HEK293 (cell line): ENCODE results near the gene ITSN2.

Experiments
- CTCF ChIA-PET: fragments of 350-600 bp; formaldehyde crosslinking; extraction: SDS; loops from one replicate; lab custom pipeline; 2021; ENCODE audit warnings: antibody characterized with exemption; lab: Yijun Ruan, JAX
- POLR2A ChIA-PET: fragments of 300-600 bp; formaldehyde crosslinking; extraction: SDS; loops from one replicate; lab custom pipeline; 2020; ENCODE audit warnings: antibody characterized with exemption, inconsistent platforms; lab: Yijun Ruan, JAX
- H3K27ac ChIP-seq: fragments of 200-500 bp; sonication (Bioruptor generic); 2 replicates; pipeline ENCODE4 v1.5.1; 2014; ENCODE audit warnings: low read depth, low read length, control low read depth, inconsistent platforms; ENCODE audit errors: extremely low read depth
- H3K36me3 ChIP-seq, 2 experiments: fragments of 200-500 bp in 1 of 2; sonication (Bioruptor generic) in 1 of 2; 1 replicate in 1 of 2; 2 replicates in 1 of 2; pipeline ENCODE4 v1.5.1; 2014 to 2017; ENCODE audit warnings: inconsistent platforms in 2 of 2, low read length in 2 of 2; ENCODE audit not compliant: control insufficient read depth in 2 of 2, insufficient read depth in 1 of 2
- H3K4me1 ChIP-seq: fragments of 200-500 bp; sonication (Bioruptor generic); 2 replicates; pipeline ENCODE4 v1.5.1; 2014; ENCODE audit warnings: mild to moderate bottlenecking, low read length, inconsistent platforms; ENCODE audit not compliant: control insufficient read depth, insufficient read depth
- H3K4me3 ChIP-seq: 2 replicates; pipeline ENCODE4 v1.5.1; 2011; ENCODE audit warnings: low read depth, mild to moderate bottlenecking, control low read depth, low read length, moderate library complexity
- H3K9me3 ChIP-seq: fragments of 200-500 bp; sonication (Bioruptor generic); 2 replicates; pipeline ENCODE4 v1.5.1; 2014; ENCODE audit warnings: low read depth, low read length, inconsistent platforms; ENCODE audit not compliant: control insufficient read depth, insufficient read depth
- ZFHX2 ChIP-seq: fragments of 450-650 bp; formaldehyde crosslinking; conservative IDR thresholded peaks from 2 replicates; pipeline ENCODE4 v1.5.1; 2016; ENCODE audit warnings: missing biosample characterization, missing genetic modification characterization
- ZFP3 ChIP-seq: fragments of 450-650 bp; formaldehyde crosslinking; IDR thresholded peaks from 2 replicates; pipeline ENCODE4 v1.5.1; 2016; ENCODE audit warnings: low read depth, missing biosample characterization, missing genetic modification characterization
- ZNF133 ChIP-seq: fragments of 450-650 bp; formaldehyde crosslinking; IDR thresholded peaks from 2 replicates; pipeline ENCODE4 v1.5.1; 2016; ENCODE audit warnings: missing biosample characterization, missing genetic modification characterization
- ZNF16 ChIP-seq: fragments of 450-650 bp; formaldehyde crosslinking; IDR thresholded peaks from 2 replicates; pipeline ENCODE4 v1.5.1; 2016; ENCODE audit warnings: low read depth, missing biosample characterization, missing genetic modification characterization
- ZNF239 ChIP-seq: fragments of 450-650 bp; formaldehyde crosslinking; IDR thresholded peaks from 2 replicates; pipeline ENCODE4 v1.5.1; 2016; ENCODE audit warnings: missing biosample characterization, missing genetic modification characterization
- ZNF292 ChIP-seq: fragments of 450-650 bp; formaldehyde crosslinking; IDR thresholded peaks from 2 replicates; pipeline ENCODE4 v1.5.1; 2016; ENCODE audit warnings: low read depth, missing biosample characterization, missing genetic modification characterization, borderline replicate concordance
- ZNF391 ChIP-seq: fragments of 450-650 bp; formaldehyde crosslinking; IDR thresholded peaks from 2 replicates; pipeline ENCODE4 v1.5.1; 2016; ENCODE audit warnings: low read depth, missing biosample characterization, missing genetic modification characterization, borderline replicate concordance
- ZNF423 ChIP-seq: fragments of 450-650 bp; formaldehyde crosslinking; IDR thresholded peaks from 2 replicates; pipeline ENCODE4 v1.5.1; 2016; ENCODE audit warnings: missing biosample characterization, missing genetic modification characterization
- ZNF521 ChIP-seq: fragments of 450-650 bp; formaldehyde crosslinking; IDR thresholded peaks from 2 replicates; pipeline ENCODE4 v1.5.1; 2017; ENCODE audit warnings: missing biosample characterization, mild to moderate bottlenecking, missing genetic modification characterization
- ZNF530 ChIP-seq: fragments of 450-650 bp; formaldehyde crosslinking; IDR thresholded peaks from 2 replicates; pipeline ENCODE4 v1.5.1; 2016; ENCODE audit warnings: low read depth, missing biosample characterization, missing genetic modification characterization
- ZNF544 ChIP-seq: fragments of 450-650 bp; formaldehyde crosslinking; IDR thresholded peaks from 2 replicates; pipeline ENCODE4 v1.5.0; 2017; ENCODE audit warnings: missing biosample characterization, missing genetic modification characterization
- ZNF654 ChIP-seq: fragments of 450-650 bp; formaldehyde crosslinking; IDR thresholded peaks from 2 replicates; pipeline ENCODE4 v1.5.1; 2016; ENCODE audit warnings: low read depth, missing biosample characterization, missing genetic modification characterization
- ZSCAN30 ChIP-seq: fragments of 450-650 bp; IDR thresholded peaks from 2 replicates; pipeline ENCODE4 v1.5.1; 2018; ENCODE audit warnings: missing biosample characterization, mild to moderate bottlenecking, missing genetic modification characterization, moderate library complexity
- TF ChIP-seq, protein P1 (sequence below): fragments of 450-650 bp; formaldehyde crosslinking; IDR thresholded peaks from 2 replicates; pipeline ENCODE4 v1.5.1; 2016; ENCODE audit warnings: missing biosample characterization, missing genetic modification characterization
- TF ChIP-seq, protein P2 (sequence below): fragments of 450-650 bp; formaldehyde crosslinking; conservative IDR thresholded peaks from 2 replicates; pipeline ENCODE4 v1.5.1; 2016; ENCODE audit warnings: low read depth, missing biosample characterization, missing genetic modification characterization
- TF ChIP-seq, protein P3 (sequence below): fragments of 450-650 bp; formaldehyde crosslinking; IDR thresholded peaks from 2 replicates; pipeline ENCODE4 v1.5.1; 2016; ENCODE audit warnings: missing biosample characterization, missing genetic modification characterization, low read depth

ITSN2 gene

GRCh38 chr2:24380820-24381219 is 20.5 kb upstream of the ITSN2 start:
- POLR2A ChIA-PET: no interaction called here
- H3K9me3 ChIP-seq: no peaks in the 10 kb centered on the region
- no peaks in the 10 kb centered on the region for H3K36me3 ChIP-seq
- TF ChIP-seq, protein P1, sequence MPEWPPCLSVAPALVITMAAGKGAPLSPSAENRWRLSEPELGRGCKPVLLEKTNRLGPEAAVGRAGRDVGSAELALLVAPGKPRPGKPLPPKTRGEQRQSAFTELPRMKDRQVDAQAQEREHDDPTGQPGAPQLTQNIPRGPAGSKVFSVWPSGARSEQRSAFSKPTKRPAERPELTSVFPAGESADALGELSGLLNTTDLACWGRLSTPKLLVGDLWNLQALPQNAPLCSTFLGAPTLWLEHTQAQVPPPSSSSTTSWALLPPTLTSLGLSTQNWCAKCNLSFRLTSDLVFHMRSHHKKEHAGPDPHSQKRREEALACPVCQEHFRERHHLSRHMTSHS (tag by site-specific recombination): no peak
- TF ChIP-seq ZNF133 (tag by site-specific recombination): no peak
- TF ChIP-seq ZNF654 (tag by site-specific recombination): no peak
- no peak for TF ChIP-seq ZNF239 (tag by site-specific recombination)
- no peak for TF ChIP-seq ZFHX2
- TF ChIP-seq ZNF292 (tag by site-specific recombination): no peak
- TF ChIP-seq ZSCAN30: no peak
- no peak for TF ChIP-seq ZNF423 (tag by site-specific recombination)
- TF ChIP-seq ZNF391 (tag by site-specific recombination): no peak
- no peak overlapping the region for H3K4me3 ChIP-seq
- CTCF ChIA-PET: interaction anchor here (0.6 to 1.9 kb wide), 3 partner anchors 20 to 302 kb away, joined by 3 to 6 read pairs (median 5); no protein-coding TSS in a partner anchor
- no peaks in the 10 kb centered on the region for H3K4me1 ChIP-seq
- no peak overlapping the region for H3K27ac ChIP-seq

DNA sequence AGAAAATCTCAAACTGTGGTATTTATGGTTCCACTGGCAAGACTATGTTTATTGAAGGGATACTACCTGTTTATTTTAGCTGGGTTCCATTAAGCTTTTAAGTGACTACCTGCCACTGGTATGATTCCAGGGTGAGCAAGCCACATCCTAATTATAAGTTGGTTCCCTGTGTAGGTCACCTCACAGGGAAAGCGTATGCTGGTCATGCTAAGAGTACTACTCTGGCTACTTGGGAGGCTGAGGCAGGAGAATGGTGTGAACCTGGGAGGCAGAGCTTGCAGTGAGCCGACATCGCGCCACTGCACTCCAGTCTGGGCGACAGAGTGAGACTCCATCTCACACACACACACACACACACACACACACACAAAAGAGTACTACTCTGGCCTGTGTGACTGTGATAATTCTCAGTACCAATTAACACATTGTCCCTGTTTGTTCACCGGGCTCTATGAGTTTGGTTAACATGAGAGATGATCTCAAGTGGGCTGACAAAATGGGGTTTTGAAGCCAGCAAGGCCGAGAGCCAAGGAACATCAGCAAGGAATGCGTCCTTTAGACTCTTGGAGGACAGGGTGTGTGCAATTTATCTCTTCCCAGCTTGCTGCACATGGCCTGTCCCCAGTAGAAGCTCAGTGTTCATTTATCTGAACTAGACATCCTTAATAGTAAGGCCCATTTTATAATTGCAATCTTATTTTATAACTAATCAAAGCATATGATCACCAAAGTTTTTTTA is 15.2 kb upstream of the ITSN2 start:
- TF ChIP-seq ZNF521 (tag by site-specific recombination) (no peak), ZNF544 (tag by site-specific recombination) (no peak), ZNF530 (tag by site-specific recombination) (no peak), ZFP3 (tag by site-specific recombination) (no peak), ZNF16 (tag by site-specific recombination) (no peak)
- TF ChIP-seq, protein P2, sequence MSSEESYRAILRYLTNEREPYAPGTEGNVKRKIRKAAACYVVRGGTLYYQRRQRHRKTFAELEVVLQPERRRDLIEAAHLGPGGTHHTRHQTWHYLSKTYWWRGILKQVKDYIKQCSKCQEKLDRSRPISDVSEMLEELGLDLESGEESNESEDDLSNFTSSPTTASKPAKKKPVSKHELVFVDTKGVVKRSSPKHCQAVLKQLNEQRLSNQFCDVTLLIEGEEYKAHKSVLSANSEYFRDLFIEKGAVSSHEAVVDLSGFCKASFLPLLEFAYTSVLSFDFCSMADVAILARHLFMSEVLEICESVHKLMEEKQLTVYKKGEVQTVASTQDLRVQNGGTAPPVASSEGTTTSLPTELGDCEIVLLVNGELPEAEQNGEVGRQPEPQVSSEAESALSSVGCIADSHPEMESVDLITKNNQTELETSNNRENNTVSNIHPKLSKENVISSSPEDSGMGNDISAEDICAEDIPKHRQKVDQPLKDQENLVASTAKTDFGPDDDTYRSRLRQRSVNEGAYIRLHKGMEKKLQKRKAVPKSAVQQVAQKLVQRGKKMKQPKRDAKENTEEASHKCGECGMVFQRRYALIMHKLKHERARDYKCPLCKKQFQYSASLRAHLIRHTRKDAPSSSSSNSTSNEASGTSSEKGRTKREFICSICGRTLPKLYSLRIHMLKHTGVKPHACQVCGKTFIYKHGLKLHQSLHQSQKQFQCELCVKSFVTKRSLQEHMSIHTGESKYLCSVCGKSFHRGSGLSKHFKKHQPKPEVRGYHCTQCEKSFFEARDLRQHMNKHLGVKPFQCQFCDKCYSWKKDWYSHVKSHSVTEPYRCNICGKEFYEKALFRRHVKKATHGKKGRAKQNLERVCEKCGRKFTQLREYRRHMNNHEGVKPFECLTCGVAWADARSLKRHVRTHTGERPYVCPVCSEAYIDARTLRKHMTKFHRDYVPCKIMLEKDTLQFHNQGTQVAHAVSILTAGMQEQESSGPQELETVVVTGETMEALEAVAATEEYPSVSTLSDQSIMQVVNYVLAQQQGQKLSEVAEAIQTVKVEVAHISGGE (tag by site-specific recombination): no peak
- TF ChIP-seq, protein P3, sequence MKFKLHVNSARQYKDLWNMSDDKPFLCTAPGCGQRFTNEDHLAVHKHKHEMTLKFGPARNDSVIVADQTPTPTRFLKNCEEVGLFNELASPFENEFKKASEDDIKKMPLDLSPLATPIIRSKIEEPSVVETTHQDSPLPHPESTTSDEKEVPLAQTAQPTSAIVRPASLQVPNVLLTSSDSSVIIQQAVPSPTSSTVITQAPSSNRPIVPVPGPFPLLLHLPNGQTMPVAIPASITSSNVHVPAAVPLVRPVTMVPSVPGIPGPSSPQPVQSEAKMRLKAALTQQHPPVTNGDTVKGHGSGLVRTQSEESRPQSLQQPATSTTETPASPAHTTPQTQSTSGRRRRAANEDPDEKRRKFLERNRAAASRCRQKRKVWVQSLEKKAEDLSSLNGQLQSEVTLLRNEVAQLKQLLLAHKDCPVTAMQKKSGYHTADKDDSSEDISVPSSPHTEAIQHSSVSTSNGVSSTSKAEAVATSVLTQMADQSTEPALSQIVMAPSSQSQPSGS (tag by site-specific recombination): no peak
- Histone ChIP-seq H3K36me3 (no peaks in the 10 kb centered on the region), H3K4me3 (no peak overlapping the region), H3K27ac (no peak overlapping the region), H3K9me3 (no peaks in the 10 kb centered on the region), H3K4me1 (no peaks in the 10 kb centered on the region)
- CTCF ChIA-PET: interaction anchor here (0.6 to 0.7 kb wide), 3 partner anchors 209 to 450 kb away, joined by 3 to 4 read pairs (median 3); no protein-coding TSS in a partner anchor
- POLR2A ChIA-PET: interaction anchor here (0.7 kb wide), 1 partner anchor 354 kb away, joined by 7 read pairs; no protein-coding TSS in a partner anchor
